ENCODE data around the gene IQCC. TPM values are rescaled to one million over a fixed set of nuclear protein-coding genes. Genes with fewer than 3 reads are reported as not detected.

Gene IQCC
- polyA plus RNA-seq, 1 of the 3 experiments (the other 2 are of a cell fraction) = 2.4 TPM

- Histone ChIP-seq H4K20me1 (ENCODE audit: insufficient read depth) (peaks cover 29% of the 10 kb centered on the region), H3K4me3 (ENCODE audit: low read depth in 2 of 2, low read length in 1 of 2) (no peak overlapping the region), H2AFZ (ENCODE audit: low read depth) (no peak overlapping the region), H3F3A (replicated peaks; ENCODE audit: insufficient read depth) (no peaks in the 10 kb centered on the region), H3K4me2 (no peak overlapping the region), H3K79me2 (ENCODE audit: insufficient read depth) (peaks cover 59% of the 10 kb centered on the region), H3K27me3 (ENCODE audit: insufficient read depth) (no peaks in the 10 kb centered on the region), H3K27ac (ENCODE audit: low read depth in 2 of 2, low read length in 1 of 2) (no peak overlapping the region), H3K36me3 (replicated peaks in 1 of 2; ENCODE audit: control insufficient read depth in 1 of 2, insufficient read depth in 2 of 2, low read length in 1 of 2) (peaks cover 68 to 78% of the 10 kb centered on the region in 2 experiments), H3K9ac (no peak overlapping the region), H3K9me2 (no peaks in the 10 kb centered on the region), H3K9me3 (no peaks in the 10 kb centered on the region), H3K4me1 (ENCODE audit: control insufficient read depth in 1 of 2, insufficient read depth in 2 of 2, low read depth in 1 of 2, low read length in 1 of 2) (peaks cover 4 to 5% of the 10 kb centered on the region in 2 experiments; a peak in 2 of 4 replicates)
- no peak for TF ChIP-seq GABPA (IDR thresholded peaks at IDR 0.05; ENCODE audit: low read depth)
- no peak for TF ChIP-seq NFIC (IDR thresholded peaks at IDR 0.05; ENCODE audit: borderline replicate concordance)
- TF ChIP-seq MAX (IDR thresholded peaks at IDR 0.05; ENCODE audit: low read depth) = no peak
- TF ChIP-seq CHD2 (IDR thresholded peaks at IDR 0.05; ENCODE audit: low read length, partially characterized antibody) = no peak
- TF ChIP-seq RFX5 (IDR thresholded peaks at IDR 0.05; ENCODE audit: low read length) = no peak
- no peak for TF ChIP-seq PBX3 (IDR thresholded peaks at IDR 0.05)
- no peak for TF ChIP-seq RXRA (IDR thresholded peaks at IDR 0.05; ENCODE audit: borderline replicate concordance, low read depth)
- TF ChIP-seq ZBTB33 (IDR thresholded peaks at IDR 0.05; ENCODE audit: borderline replicate concordance, low read depth) = no peak
- TF ChIP-seq FOXM1 (IDR thresholded peaks at IDR 0.05; ENCODE audit: low read depth) = no peak
- no peak for TF ChIP-seq YY1 (IDR thresholded peaks at IDR 0.05; ENCODE audit: low read depth)
- TF ChIP-seq JUND (IDR thresholded peaks at IDR 0.05) = no peak
- TF ChIP-seq TCF12 (IDR thresholded peaks at IDR 0.05) = no peak
- 92% methylated on average over 9 of the region's 9 CpGs for WGBS (ENCODE audit: low lambda C conversion rate)
- DNase-seq = no peak
- POLR2A ChIA-PET = no interaction called here
- CTCF ChIA-PET = no interaction called here
These were observed 17.6 kb upstream of the IQCC start for GRCh38 chr1:32187850-32188249.

- ChIA-PET POLR2A (interaction anchor here (0.7 kb wide), 1 partner anchor 84 kb away, joined by 3 read pairs; no protein-coding TSS in a partner anchor), CTCF (interaction anchor here (1.5 kb wide), 1 partner anchor 12 kb away, joined by 3 read pairs; no protein-coding TSS in a partner anchor)
- Histone ChIP-seq H3K9me2 (no peaks in the 10 kb centered on the region), H3K4me3 (ENCODE audit: low read depth in 2 of 2, low read length in 1 of 2) (no peak overlapping the region), H4K20me1 (ENCODE audit: insufficient read depth) (peaks cover 5% of the 10 kb centered on the region; the same call in 1 of the 2 replicates), H3K4me2 (no peak overlapping the region), H3K4me1 (ENCODE audit: control insufficient read depth in 1 of 2, insufficient read depth in 2 of 2, low read depth in 1 of 2, low read length in 1 of 2) (peaks cover 3 to 10% of the 10 kb centered on the region in 2 experiments; a peak in 2 of 4 replicates), H2AFZ (ENCODE audit: low read depth) (no peak overlapping the region), H3K36me3 (replicated peaks in 1 of 2; ENCODE audit: control insufficient read depth in 1 of 2, insufficient read depth in 2 of 2, low read length in 1 of 2) (peaks cover 75 to 92% of the 10 kb centered on the region in 2 experiments), H3K79me2 (ENCODE audit: insufficient read depth) (peaks cover 13% of the 10 kb centered on the region; the same call in 1 of the 2 replicates), H3K9ac (no peak overlapping the region), H3K9me3 (no peaks in the 10 kb centered on the region), H3K27ac (ENCODE audit: low read depth in 2 of 2, low read length in 1 of 2) (no peak overlapping the region), H3F3A (replicated peaks; ENCODE audit: insufficient read depth) (peaks cover 8% of the 10 kb centered on the region), H3K27me3 (ENCODE audit: insufficient read depth) (no peaks in the 10 kb centered on the region)
- no peak for DNase-seq
- 87% methylated on average over 8 of the region's 8 CpGs for WGBS (ENCODE audit: low lambda C conversion rate)
- no peak for TF ChIP-seq FOXJ3 (CRISPR knock-in tag; IDR thresholded peaks at IDR 0.05)
- no peak for TF ChIP-seq JUND (IDR thresholded peaks at IDR 0.05)
- TF ChIP-seq POLR2AphosphoS5 (IDR thresholded peaks at IDR 0.05; ENCODE audit: low read depth, low read length) = no peak
- no peak for TF ChIP-seq SMC3 (IDR thresholded peaks at IDR 0.05; ENCODE audit: low read depth, low read length)
- TF ChIP-seq EP300 (IDR thresholded peaks at IDR 0.05; ENCODE audit: borderline replicate concordance in 1 of 2, low read depth in 1 of 2, low read length in 1 of 2) = no peak
- no peak for TF ChIP-seq FOSL2 (IDR thresholded peaks at IDR 0.05; ENCODE audit: borderline replicate concordance, low read depth)
- TF ChIP-seq MAX (IDR thresholded peaks at IDR 0.05; ENCODE audit: low read depth) = no peak
- no peak for TF ChIP-seq SIN3A (IDR thresholded peaks at IDR 0.05; ENCODE audit: borderline replicate concordance, low read depth, low read length)
- TF ChIP-seq USF2 (IDR thresholded peaks at IDR 0.05; ENCODE audit: borderline replicate concordance, low read depth, low read length) = no peak
- no peak for TF ChIP-seq EZH2phosphoT487 (IDR thresholded peaks at IDR 0.05; ENCODE audit: borderline replicate concordance, low read depth)
These were observed 13.1 kb upstream of the IQCC start for GRCh38 chr1:32192220-32192948.
